ENCODE data around the gene FRMD1. TPM values are rescaled to one million over a fixed set of nuclear protein-coding genes. Genes with fewer than 3 reads are reported as not detected.

FRMD1 gene
- total RNA-seq, 1 experiment from 2014 or later: not detected

- peaks cover 28% of the 10 kb centered on the region for H3K4me1 ChIP-seq (replicated peaks)
- no peaks in the 10 kb centered on the region for H3K27me3 ChIP-seq (replicated peaks)
- H3K36me3 ChIP-seq: no peaks in the 10 kb centered on the region
- H3K27ac ChIP-seq: no peak overlapping the region
- no peaks in the 10 kb centered on the region for H3K9me3 ChIP-seq (replicated peaks)
- DNase-seq (ENCODE audit: low read depth in 1 of 2, low spot score in 2 of 2): no peak
- H3K4me3 ChIP-seq: no peak overlapping the region
Measured at GRCh38 chr6:168027521-168027920, 51.5 kb downstream of the FRMD1 start.

- Histone ChIP-seq H3K36me3 (no peaks in the 10 kb centered on the region), H3K4me1 (replicated peaks) (peaks cover 22% of the 10 kb centered on the region), H3K27ac (no peak overlapping the region), H3K4me3 (no peak overlapping the region), H3K27me3 (replicated peaks) (no peaks in the 10 kb centered on the region), H3K9me3 (replicated peaks) (no peaks in the 10 kb centered on the region)
- no peak for DNase-seq (ENCODE audit: low read depth in 1 of 2, low spot score in 2 of 2)
Measured at GRCh38 chr6:168026925-168027324, 52.1 kb downstream of the FRMD1 start.

GRCh38 chr6:168025831-168026710 lies 52.9 kb downstream of the FRMD1 start:
- no peaks in the 10 kb centered on the region for H3K36me3 ChIP-seq
- no peak overlapping the region for H3K27ac ChIP-seq
- peaks cover 13% of the 10 kb centered on the region for H3K4me1 ChIP-seq (replicated peaks)
- no peak overlapping the region for H3K4me3 ChIP-seq
- H3K27me3 ChIP-seq (replicated peaks): no peaks in the 10 kb centered on the region
- no peak for DNase-seq (ENCODE audit: low read depth in 1 of 2, low spot score in 2 of 2)
- no peaks in the 10 kb centered on the region for H3K9me3 ChIP-seq (replicated peaks)

DNA sequence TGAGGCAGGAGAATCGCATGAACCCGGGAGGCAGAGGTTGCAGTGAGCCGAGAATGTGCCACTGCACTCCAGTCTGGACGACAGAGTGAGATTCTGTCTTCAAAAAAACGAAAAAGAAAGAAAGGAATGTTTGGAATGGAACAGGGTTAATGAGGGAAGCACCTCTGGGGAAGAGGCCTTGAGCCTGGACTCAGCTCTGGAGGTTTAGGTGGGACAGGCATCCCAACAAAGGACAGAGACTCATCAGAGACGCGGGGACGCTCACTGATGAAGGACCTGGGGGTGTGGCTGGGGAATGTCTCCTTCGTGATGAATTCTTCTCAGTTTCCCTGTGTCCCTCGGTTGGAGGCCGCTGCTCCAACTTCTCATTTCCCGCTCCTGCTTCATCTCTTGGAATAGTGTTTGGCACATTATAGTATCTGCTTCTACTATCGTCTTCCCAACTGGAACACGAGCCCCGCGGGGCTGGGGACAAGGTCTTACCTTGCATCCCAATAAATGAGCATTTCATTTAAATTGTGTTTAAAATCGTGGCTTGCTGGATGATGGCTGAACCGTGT lies 54.0 kb downstream of the FRMD1 start:
- no peaks in the 10 kb centered on the region for H3K27me3 ChIP-seq (replicated peaks)
- no peak overlapping the region for H3K27ac ChIP-seq
- no peak for DNase-seq (ENCODE audit: low read depth in 1 of 2, low spot score in 2 of 2)
- no peaks in the 10 kb centered on the region for H3K9me3 ChIP-seq (replicated peaks)
- H3K36me3 ChIP-seq: no peaks in the 10 kb centered on the region
- peaks cover 10% of the 10 kb centered on the region for H3K4me1 ChIP-seq (replicated peaks)
- H3K4me3 ChIP-seq: no peak overlapping the region

DNA sequence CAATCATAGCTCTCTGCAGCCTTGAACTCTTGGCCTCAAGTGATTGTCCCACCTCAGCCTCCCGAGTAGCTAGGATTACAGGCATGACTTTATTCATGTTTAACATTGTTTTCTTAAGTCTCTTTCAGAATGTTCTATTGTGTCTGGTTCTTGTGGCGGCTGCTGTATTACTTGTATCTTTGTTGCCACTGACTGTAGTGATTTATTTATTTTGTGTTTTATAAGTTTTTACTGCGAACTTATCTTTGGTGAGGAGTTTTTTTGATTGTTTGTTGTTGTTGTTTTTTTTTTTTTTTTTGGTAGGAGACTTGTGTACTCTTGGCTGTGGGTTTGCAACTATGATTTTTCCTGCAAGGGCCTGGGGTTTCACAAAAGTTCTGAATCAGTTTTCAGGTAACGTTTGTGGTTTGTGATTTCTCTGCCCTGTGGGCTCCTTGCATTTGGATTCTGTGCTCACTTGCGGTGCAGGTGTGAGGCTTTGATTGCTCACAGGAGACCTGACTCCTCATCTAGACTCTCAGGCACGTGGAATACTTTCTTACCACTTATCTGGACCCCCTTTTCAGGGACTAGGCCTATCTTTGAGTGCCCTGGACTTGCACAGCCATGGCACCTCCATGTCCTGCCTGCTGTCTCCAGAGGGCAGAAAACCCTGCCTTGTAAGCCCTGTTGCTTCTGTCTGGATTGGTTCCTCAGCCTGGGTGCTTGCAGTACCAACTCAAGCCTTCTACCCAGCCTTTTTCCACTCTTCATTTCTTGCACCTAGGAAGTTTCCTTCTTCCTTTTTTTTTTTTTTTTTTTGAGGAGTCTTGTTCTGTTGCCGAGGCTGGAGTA lies 56.3 kb downstream of the FRMD1 start:
- no peaks in the 10 kb centered on the region for H3K27me3 ChIP-seq (replicated peaks)
- no peak overlapping the region for H3K4me3 ChIP-seq
- no peak for DNase-seq (ENCODE audit: low read depth in 1 of 2, low spot score in 2 of 2)
- no peak overlapping the region for H3K27ac ChIP-seq
- no peaks in the 10 kb centered on the region for H3K9me3 ChIP-seq (replicated peaks)
- H3K4me1 ChIP-seq (replicated peaks): peaks cover 16% of the 10 kb centered on the region
- H3K36me3 ChIP-seq: no peaks in the 10 kb centered on the region

DNA sequence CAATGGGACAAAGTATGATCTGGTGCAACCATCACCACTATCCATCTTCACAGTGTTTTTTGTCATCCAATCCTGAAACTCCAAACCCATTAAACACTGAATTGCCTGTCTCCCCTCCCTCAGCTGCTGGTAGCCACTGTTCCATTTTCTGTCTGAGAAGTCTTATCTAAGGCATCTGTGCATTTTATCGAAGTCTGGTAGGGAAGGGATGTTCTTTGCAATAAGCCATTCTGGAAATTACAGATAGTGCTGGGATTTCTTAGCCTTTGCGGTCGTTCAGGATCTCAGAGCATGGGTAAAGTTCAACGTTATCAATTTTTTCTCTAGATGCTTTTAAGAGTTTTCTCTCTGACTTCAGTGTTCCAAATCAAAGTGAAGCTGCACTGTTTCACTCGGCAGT lies 57.4 kb downstream of the FRMD1 start:
- no peaks in the 10 kb centered on the region for H3K36me3 ChIP-seq
- H3K4me3 ChIP-seq: no peak overlapping the region
- DNase-seq (ENCODE audit: low read depth in 1 of 2, low spot score in 2 of 2): no peak
- H3K9me3 ChIP-seq (replicated peaks): no peaks in the 10 kb centered on the region
- H3K4me1 ChIP-seq (replicated peaks): peaks cover 27% of the 10 kb centered on the region
- no peak overlapping the region for H3K27ac ChIP-seq
- H3K27me3 ChIP-seq (replicated peaks): no peaks in the 10 kb centered on the region

DNA sequence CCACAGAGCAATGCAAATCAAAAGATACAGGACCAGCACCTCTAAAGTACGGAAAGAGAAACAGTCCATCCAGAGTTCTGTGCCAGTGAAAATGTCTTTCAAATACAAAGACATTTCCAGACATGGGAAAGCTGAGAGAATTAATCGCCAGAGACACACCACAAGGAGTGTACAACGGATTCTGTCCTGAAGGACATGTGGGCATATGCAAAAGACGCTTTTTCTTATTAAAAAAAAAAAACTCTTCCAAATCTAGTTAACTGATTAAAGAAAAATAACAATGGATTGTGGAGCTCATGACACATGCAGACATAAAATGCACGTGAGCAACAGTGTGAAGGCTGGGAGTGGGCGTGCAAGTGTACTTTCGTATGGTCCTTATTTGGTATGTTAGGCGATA lies 58.8 kb downstream of the FRMD1 start:
- DNase-seq (ENCODE audit: low read depth in 1 of 2, low spot score in 2 of 2): no peak
- Histone ChIP-seq H3K9me3 (replicated peaks) (no peaks in the 10 kb centered on the region), H3K36me3 (no peaks in the 10 kb centered on the region), H3K4me3 (no peak overlapping the region), H3K4me1 (replicated peaks) (peaks cover 27% of the 10 kb centered on the region), H3K27me3 (replicated peaks) (no peaks in the 10 kb centered on the region), H3K27ac (no peak overlapping the region)

GRCh38 chr6:168018664-168019063 lies 60.3 kb downstream of the FRMD1 start:
- Histone ChIP-seq H3K36me3 (no peaks in the 10 kb centered on the region), H3K4me3 (no peak overlapping the region), H3K27ac (no peak overlapping the region), H3K4me1 (replicated peaks) (peaks cover 17% of the 10 kb centered on the region), H3K9me3 (replicated peaks) (no peaks in the 10 kb centered on the region), H3K27me3 (replicated peaks) (no peaks in the 10 kb centered on the region)
- no peak for DNase-seq (ENCODE audit: low read depth in 1 of 2, low spot score in 2 of 2)

DNA sequence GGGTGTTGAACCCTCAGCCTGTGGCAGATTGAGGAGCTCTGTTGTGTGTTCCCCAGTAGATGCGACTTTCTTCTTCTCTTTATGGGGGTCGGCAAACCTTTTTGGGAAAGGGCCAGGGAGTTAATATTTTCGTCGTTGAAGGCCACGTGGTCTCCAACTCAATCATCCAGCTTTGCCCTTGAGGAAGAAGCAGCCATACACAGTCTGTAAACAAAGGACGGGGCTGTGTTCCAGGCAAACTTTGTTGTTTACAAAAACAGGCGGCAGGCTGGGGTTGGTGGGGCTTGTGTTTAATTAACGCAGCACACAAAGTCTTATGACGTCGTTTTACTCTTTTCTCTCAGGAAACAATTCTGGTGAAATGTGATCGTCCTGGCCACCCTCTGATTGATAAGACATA lies 61.4 kb downstream of the FRMD1 start:
- H3K4me3 ChIP-seq: no peak overlapping the region
- H3K9me3 ChIP-seq (replicated peaks): no peaks in the 10 kb centered on the region
- no peak for DNase-seq (ENCODE audit: low read depth in 1 of 2, low spot score in 2 of 2)
- no peaks in the 10 kb centered on the region for H3K27me3 ChIP-seq (replicated peaks)
- no peak overlapping the region for H3K27ac ChIP-seq
- no peaks in the 10 kb centered on the region for H3K36me3 ChIP-seq
- H3K4me1 ChIP-seq (replicated peaks): peaks cover 17% of the 10 kb centered on the region

GRCh38 chr6:168016721-168017525 lies 62.1 kb downstream of the FRMD1 start:
- Histone ChIP-seq H3K4me3 (no peak overlapping the region), H3K27ac (no peak overlapping the region)

DNA sequence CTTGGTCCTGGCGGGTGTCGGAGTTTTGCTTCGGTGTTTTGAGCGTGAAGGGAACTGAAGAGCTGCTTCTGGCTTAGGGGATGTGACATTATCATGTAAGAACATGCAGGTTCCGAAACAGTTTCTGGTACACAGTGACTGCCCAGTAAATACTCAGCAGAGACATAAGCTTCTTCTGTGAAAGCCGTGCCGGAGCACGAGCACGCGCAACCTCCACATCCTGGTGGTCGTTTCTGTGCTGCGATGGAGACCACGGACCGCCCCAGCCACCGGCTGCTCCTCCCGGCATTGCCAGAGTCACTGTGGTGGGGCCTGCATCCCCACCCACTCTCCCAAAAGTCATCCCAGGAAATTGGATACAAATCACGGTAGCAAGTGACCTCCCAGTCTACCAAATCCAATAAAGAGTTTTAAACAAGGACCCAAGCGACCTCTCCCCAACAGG lies 62.8 kb downstream of the FRMD1 start:
- Histone ChIP-seq H3K9me3 (replicated peaks) (no peaks in the 10 kb centered on the region), H3K27ac (no peak overlapping the region), H3K36me3 (no peaks in the 10 kb centered on the region), H3K4me1 (replicated peaks) (peaks cover 17% of the 10 kb centered on the region), H3K4me3 (no peak overlapping the region), H3K27me3 (replicated peaks) (no peaks in the 10 kb centered on the region)
- DNase-seq (ENCODE audit: low read depth in 1 of 2, low spot score in 2 of 2): no peak

More at GRCh38 chr6:168016721-168017525, 62.1 kb downstream of the FRMD1 start:
- H3K9me3 ChIP-seq (replicated peaks): no peaks in the 10 kb centered on the region
- H3K4me1 ChIP-seq (replicated peaks): peaks cover 17% of the 10 kb centered on the region
- no peaks in the 10 kb centered on the region for H3K36me3 ChIP-seq
- no peak for DNase-seq (ENCODE audit: low read depth in 1 of 2, low spot score in 2 of 2)
- H3K27me3 ChIP-seq (replicated peaks): no peaks in the 10 kb centered on the region

GRCh38 chr6:168015482-168016175 lies 63.4 kb downstream of the FRMD1 start:
- no peak for DNase-seq (ENCODE audit: low read depth in 1 of 2, low spot score in 2 of 2)
- no peaks in the 10 kb centered on the region for H3K9me3 ChIP-seq (replicated peaks)
- no peak overlapping the region for H3K27ac ChIP-seq
- no peak overlapping the region for H3K4me3 ChIP-seq
- no peaks in the 10 kb centered on the region for H3K36me3 ChIP-seq
- H3K27me3 ChIP-seq (replicated peaks): no peaks in the 10 kb centered on the region
- peaks cover 17% of the 10 kb centered on the region for H3K4me1 ChIP-seq (replicated peaks)

GRCh38 chr6:168015009-168015408 lies 64.0 kb downstream of the FRMD1 start:
- Histone ChIP-seq H3K27ac (no peak overlapping the region), H3K4me3 (no peak overlapping the region), H3K36me3 (no peaks in the 10 kb centered on the region), H3K27me3 (replicated peaks) (no peaks in the 10 kb centered on the region), H3K4me1 (replicated peaks) (peaks cover 17% of the 10 kb centered on the region), H3K9me3 (replicated peaks) (no peaks in the 10 kb centered on the region; the same call in 1 of the 2 replicates)
- no peak for DNase-seq (ENCODE audit: low read depth in 1 of 2, low spot score in 2 of 2)
